Activated gamma-delta T cell treated with Interleukin-2 at 50 U/mL for 16 hours (primary cell): ENCODE measurements around the gene CAP1.

Source experiments
- DNase-seq: peaks from one replicate; pipeline ENCODE4 v3.0.0-alpha.2; 2020

CAP1 gene

DNA sequence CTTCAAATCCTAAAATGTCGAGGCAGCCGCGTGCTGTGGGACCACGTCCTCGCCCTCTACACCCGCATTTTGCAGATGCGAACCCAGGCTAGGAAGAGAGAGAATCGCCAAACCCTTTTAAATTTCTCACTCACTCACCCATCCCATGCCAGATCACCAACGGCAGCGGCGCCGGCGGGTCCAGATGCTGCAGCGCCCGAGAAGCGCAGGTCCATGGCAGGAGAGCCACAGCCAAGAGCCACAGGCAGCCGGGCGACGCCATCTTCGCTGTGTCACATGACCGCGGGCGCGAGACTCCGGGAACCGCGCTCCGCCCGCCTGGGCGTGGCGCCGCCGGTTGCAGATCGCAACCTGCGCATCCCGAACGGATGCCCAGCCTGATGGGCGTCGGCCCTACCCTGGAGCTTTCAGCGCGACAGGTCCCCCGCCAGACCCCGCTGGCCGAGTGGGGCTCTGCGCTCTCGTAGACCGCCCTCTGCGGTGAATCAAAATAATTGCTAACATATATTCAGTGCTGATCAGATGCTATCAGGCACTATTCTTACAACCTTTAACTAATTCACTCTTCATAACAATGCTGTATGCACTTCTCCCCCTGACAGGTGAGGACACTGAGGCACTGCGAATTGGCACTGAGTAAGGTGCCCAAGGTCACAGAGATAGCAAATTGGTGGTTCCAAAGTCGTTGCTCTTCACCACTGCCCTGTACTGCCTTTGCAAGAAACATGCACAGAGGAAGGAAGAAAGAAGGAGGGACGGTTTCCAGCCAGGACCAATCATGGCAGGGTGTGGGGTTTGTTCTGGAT, 56.7 kb downstream of the CAP1 start, which contains the start of gene PPT1:
PPT1 (minus strand) TSS at position 276 of the 806 bp plus-strand sequence; CDS start at position 262, 14 bp downstream.
- DNase-seq: peak; percentile 64

DNA sequence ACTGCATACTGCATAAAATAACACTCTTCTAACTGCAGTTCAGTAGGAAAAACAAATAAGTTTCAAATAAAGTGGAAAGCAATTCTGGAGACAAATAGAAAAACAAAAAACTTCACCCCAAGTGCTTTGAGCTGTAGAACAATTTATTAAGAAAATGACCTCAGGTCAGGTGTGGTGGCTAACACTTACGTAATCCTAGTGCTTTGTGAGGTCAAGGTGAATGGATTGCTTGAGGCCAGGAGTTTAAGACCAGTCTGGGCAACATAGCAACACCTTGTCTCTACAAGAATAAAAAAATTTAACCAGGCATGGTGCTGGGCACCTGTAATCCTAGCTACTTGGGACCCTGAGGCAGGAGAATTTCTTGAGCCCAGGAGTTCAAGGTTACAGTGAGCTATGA, 61.5 kb downstream of the CAP1 start:
- DNase-seq: no peak

DNA sequence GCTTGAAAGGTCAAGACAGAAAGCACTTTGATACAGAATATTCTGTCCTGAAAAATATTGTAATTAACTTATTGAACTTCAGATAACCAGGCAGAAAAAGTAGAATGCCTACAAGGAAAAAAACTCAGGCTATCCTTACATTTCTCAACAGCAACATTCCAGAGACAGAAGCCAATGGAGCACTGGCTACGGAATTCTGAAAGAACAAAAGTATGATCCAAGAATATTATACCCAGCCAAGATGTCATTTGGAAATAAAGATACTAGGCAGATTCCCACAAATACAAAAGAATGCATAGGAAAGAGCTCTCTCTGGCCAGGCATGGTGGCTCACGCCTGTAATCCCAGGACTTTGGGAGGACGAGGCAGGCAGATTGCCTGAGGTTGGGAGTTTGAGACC, 62.4 kb downstream of the CAP1 start:
- DNase-seq: no peak

DNA sequence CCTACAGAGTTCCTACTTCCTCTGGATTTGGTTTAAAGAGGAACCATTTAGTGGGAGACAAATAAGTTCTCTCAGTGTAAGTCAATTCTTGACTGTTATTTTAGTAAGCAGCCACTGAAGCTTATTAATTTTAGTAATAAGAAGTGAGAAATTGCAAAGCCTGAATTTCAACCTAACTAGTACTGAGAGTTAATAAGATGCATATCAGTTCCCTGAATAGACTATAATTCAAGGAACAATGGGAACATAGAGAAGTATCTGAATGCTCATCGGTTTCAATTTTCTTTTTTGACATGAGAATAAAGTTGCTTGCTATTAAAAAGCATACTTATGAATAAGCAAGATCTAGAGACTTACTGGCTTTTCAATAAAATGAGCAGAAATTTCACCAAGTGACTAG, 64.5 kb downstream of the CAP1 start:
- no peak for DNase-seq

DNA sequence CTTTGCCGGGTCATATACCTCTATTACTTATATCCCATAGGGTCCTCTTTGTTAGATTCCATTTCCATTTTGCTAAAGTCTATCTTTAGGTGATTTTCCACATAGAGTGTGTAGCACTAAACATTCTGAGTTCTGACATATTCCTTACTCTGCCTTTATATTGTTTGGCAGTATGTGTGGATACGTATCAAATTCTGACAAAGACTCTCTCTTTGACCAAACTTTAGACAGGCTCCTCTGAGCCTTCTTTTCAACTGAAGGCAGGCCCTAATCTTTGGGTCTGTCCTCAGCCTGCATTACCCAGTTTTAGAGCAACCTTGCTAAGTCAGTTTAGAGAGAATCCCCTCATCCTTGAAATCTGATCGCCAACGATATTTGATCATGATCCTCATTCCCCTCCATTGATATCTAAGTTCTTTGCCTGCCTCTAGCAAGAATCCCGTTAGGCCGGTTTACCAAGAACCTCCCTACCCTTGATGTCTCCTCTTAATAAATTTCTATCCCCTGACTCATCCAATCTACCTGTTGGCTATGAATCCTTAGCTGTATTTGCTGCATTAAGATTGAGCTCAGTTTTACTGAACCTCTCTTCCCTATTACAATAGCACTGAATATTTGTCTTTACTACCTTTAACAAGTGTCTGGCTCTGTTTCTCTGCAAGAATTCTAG, 66.9 kb downstream of the CAP1 start:
- DNase-seq: no peak

DNA sequence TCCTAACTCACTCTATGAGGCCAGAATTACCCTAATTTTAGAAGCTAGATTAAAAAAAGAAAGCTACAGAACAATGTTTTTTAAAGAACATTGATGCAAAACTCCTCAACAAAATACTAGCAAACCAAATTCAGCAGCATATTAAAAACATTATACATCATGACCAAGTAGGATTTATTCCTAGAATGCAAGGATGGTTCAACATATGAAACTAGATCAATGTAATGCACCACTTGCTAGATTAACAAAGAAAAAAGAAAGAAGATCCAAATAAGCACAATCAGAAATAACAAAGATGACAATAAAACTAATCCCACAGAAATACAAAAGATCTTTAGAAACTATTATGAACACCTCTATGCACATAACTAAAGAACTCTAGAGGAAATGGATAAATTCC, 69.9 kb downstream of the CAP1 start:
- DNase-seq: no peak

DNA sequence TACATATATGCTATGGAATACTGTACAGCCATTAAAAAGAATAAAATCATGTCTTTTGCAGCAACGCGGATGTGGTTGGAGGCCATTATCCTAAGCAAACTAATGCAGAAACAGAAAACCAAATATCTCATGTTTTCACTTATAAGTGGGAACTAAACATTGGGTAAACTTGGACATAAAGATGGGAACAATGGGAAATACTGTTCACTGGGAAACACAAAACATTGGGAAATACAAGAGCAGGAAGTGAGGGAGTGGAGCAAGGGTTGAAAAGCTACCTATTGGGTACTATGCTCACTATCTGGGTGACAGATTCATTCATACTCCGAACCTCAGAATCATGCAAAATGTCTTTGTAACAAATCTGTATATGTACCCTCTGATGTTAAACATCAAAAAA, 73.9 kb downstream of the CAP1 start:
- DNase-seq: no peak

DNA sequence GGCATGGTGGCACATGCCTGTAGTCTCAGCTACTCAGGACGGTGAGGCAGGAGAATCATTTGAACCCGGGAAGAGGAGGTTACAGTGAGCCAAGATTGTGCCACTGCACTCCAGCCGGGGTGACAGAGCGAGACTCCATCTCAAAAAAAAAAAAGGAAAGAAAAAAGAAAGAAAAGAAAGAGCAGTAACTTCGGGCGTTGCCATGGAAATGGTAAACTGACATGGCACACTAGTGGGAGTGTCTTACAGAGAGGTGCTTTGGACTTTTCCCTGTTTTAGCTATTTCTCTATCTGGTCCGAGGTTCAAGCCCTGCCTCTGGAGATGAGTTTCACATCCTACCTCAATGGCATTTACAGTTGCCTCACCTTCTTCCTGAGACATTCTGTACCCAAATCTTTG, 79.6 kb downstream of the CAP1 start:
- no peak for DNase-seq
